Measurements from ENCODE around the gene PEX19.
"Not testable (repeated sequence)": the region's sequence is repeated elsewhere in the genome, so short reads cannot be mapped to it uniquely, and the experiment has no call there.

Gene PEX19

GRCh38 chr1:160284782-160285344, at the start of gene PEX19:
TSS of gene PEX19 (minus strand) at chr1:160285133. CDS start at chr1:160285124, 9 bp downstream.
- DNase-seq: peak; percentile 91 to 94

- DNase-seq: no peak
Measured at GRCh38 chr1:160332516-160332915, 47.6 kb upstream of the PEX19 start.

GRCh38 chr1:160330119-160330518, 45.2 kb upstream of the PEX19 start:
- no peak for DNase-seq

GRCh38 chr1:160328184-160328583, 43.3 kb upstream of the PEX19 start:
- no peak for DNase-seq

- no peak for DNase-seq
Measured at GRCh38 chr1:160326418-160326817, 41.5 kb upstream of the PEX19 start.

- no peak for DNase-seq
Measured at GRCh38 chr1:160325252-160325651, 40.3 kb upstream of the PEX19 start.

GRCh38 chr1:160322831-160323230, 37.9 kb upstream of the PEX19 start:
- DNase-seq: no peak

GRCh38 chr1:160315359-160315758, 30.4 kb upstream of the PEX19 start:
- no peak for DNase-seq

GRCh38 chr1:160309571-160309970, 24.6 kb upstream of the PEX19 start:
- DNase-seq: no peak

GRCh38 chr1:160309185-160309557, 24.2 kb upstream of the PEX19 start:
- DNase-seq: no peak

GRCh38 chr1:160308451-160309184, 23.7 kb upstream of the PEX19 start:
- no peak for DNase-seq

- peak in 1 of 2 donors; percentile 17 for DNase-seq
Measured at GRCh38 chr1:160307118-160307791, 22.3 kb upstream of the PEX19 start.

- no peak for DNase-seq
Measured at GRCh38 chr1:160300173-160300572, 15.2 kb upstream of the PEX19 start.

GRCh38 chr1:160296036-160296435, 11.1 kb upstream of the PEX19 start:
- no peak for DNase-seq

GRCh38 chr1:160293020-160293968, 8.4 kb upstream of the PEX19 start:
- DNase-seq: no peak

GRCh38 chr1:160291248-160292220, 6.6 kb upstream of the PEX19 start:
- DNase-seq: peak; percentile 73 to 80

- DNase-seq: not testable (repeated sequence)
Measured at GRCh38 chr1:160287769-160288168, 2.8 kb upstream of the PEX19 start.

- no peak for DNase-seq
Measured at GRCh38 chr1:160285506-160285905, 573 bp upstream of the PEX19 start.

- peak in 1 of 2 donors; percentile 4 for DNase-seq
Measured at GRCh38 chr1:160284220-160284781, 632 bp downstream of the PEX19 start.

- no peak for DNase-seq
Measured at GRCh38 chr1:160282807-160283206, 2.1 kb downstream of the PEX19 start.

- no peak for DNase-seq
Measured at GRCh38 chr1:160277987-160278386, 6.9 kb downstream of the PEX19 start.
